Neural cell (in vitro differentiated cells): ENCODE results near the gene C1orf74. TPM values are rescaled to one million over a fixed set of nuclear protein-coding genes. Genes with fewer than 3 reads are reported as not detected.

ENCODE experiments used
- H2AFZ ChIP-seq: fragments of 200-600, 300-800 bp; sonication (generic), shearing (Covaris generic); 2 replicates; pipeline ENCODE4 v1.6.0; 2014; ENCODE audit warnings: low read depth, mild to moderate bottlenecking, antibody characterized with exemption, low read length, moderate library complexity
- H3F3A ChIP-seq: fragments of 200-600 bp; shearing (Covaris generic); 2 replicates; pipeline ENCODE4 v1.6.1; 2016; ENCODE audit warnings: mild to moderate bottlenecking, moderate library complexity, mixed read lengths, antibody characterized with exemption, low read length; ENCODE audit not compliant: insufficient read depth, poor library complexity, severe bottlenecking
- H3K27ac ChIP-seq: fragments of 200-600, 300-800 bp; sonication (generic), shearing (Covaris generic); 2 replicates; pipeline ENCODE4 v1.5.1; 2014; ENCODE audit warnings: mild to moderate bottlenecking, low read length, moderate library complexity
- H3K27me3 ChIP-seq: fragments of 300-800, 200-600 bp; sonication (generic), shearing (Covaris generic); 2 replicates; pipeline ENCODE4 v1.6.0; 2014; ENCODE audit warnings: mild to moderate bottlenecking, low read depth, low read length, moderate library complexity; ENCODE audit not compliant: insufficient read depth
- H3K36me3 ChIP-seq: fragments of 300-800, 200-600 bp; sonication (generic), shearing (Covaris generic); 2 replicates; pipeline ENCODE4 v1.5.1; 2014; ENCODE audit warnings: mild to moderate bottlenecking, antibody characterized with exemption, low read length, moderate library complexity; ENCODE audit not compliant: insufficient read depth
- H3K4me2 ChIP-seq: fragments of 300-800, 200-600 bp; sonication (generic), shearing (Covaris generic); 2 replicates; pipeline ENCODE4 v1.6.0; 2014; ENCODE audit warnings: mild to moderate bottlenecking, low read length
- H3K4me3 ChIP-seq: fragments of 300-800, 200-600 bp; sonication (generic), shearing (Covaris generic); 2 replicates; pipeline ENCODE4 v1.5.1; 2014; ENCODE audit warnings: mild to moderate bottlenecking, low read length, moderate library complexity
- H3K79me2 ChIP-seq: fragments of 200-600 bp; shearing (Covaris generic); replicated peaks from 2 replicates; pipeline ENCODE4 v1.6.0; 2014; ENCODE audit warnings: mild to moderate bottlenecking, low read length, moderate library complexity; ENCODE audit not compliant: insufficient read depth
- H3K9ac ChIP-seq: fragments of 300-800, 200-600 bp; sonication (generic), shearing (Covaris generic); 2 replicates; pipeline ENCODE4 v1.6.1; 2016; ENCODE audit warnings: mild to moderate bottlenecking, low read length, mixed read lengths
- H3K9me2 ChIP-seq: fragments of 200-600 bp; shearing (Covaris generic); 2 replicates; pipeline ENCODE4 v1.6.1; 2016; ENCODE audit warnings: mild to moderate bottlenecking, low read length, mixed read lengths; ENCODE audit not compliant: insufficient read depth
- H3K9me3 ChIP-seq: fragments of 200-600, 300-800 bp; sonication (generic), shearing (Covaris generic); 2 replicates; pipeline ENCODE4 v1.6.1; 2016; ENCODE audit warnings: mild to moderate bottlenecking, mixed run types, low read length, moderate library complexity, mixed read lengths
- H4K20me1 ChIP-seq: fragments of 200-600 bp; shearing (Covaris generic); 2 replicates; pipeline ENCODE4 v1.6.1; 2016; ENCODE audit warnings: mild to moderate bottlenecking, mixed run types; ENCODE audit not compliant: insufficient read depth
- EP300 ChIP-seq: fragments of 450-650 bp; conservative IDR thresholded peaks from 2 replicates; pipeline ENCODE4 v1.6.1; 2014; ENCODE audit warnings: antibody characterized with exemption, mild to moderate bottlenecking, moderate library complexity; ENCODE audit not compliant: poor library complexity, severe bottlenecking
- EZH2 ChIP-seq: fragments of 200-600, 300-800 bp; shearing (Covaris generic), sonication (generic); IDR thresholded peaks from 2 replicates; pipeline ENCODE4 v1.6.1; 2014; ENCODE audit warnings: antibody characterized with exemption, low read length, borderline replicate concordance, mild to moderate bottlenecking; ENCODE audit not compliant: insufficient read depth, poor library complexity, severe bottlenecking
- MXI1 ChIP-seq: fragments of 450-650 bp; conservative IDR thresholded peaks from 2 replicates; pipeline ENCODE4 v1.6.1; 2014; ENCODE audit warnings: antibody characterized with exemption, mild to moderate bottlenecking; ENCODE audit not compliant: poor library complexity, severe bottlenecking
- POLR2AphosphoS5 ChIP-seq: IDR thresholded peaks from 2 replicates; pipeline ENCODE4 v1.6.1; 2012
- RAD21 ChIP-seq: fragments of 450-650 bp; conservative IDR thresholded peaks from 2 replicates; pipeline ENCODE4 v1.6.1; 2014; ENCODE audit warnings: antibody characterized with exemption, mild to moderate bottlenecking, moderate library complexity
- REST ChIP-seq: IDR thresholded peaks from 2 replicates; pipeline ENCODE4 v1.6.1; 2012; ENCODE audit warnings: borderline replicate concordance
- SMC3 ChIP-seq: fragments of 450-650 bp; conservative IDR thresholded peaks from 2 replicates; pipeline ENCODE4 v1.6.1; 2014; ENCODE audit warnings: antibody characterized with exemption, mild to moderate bottlenecking, moderate library complexity; ENCODE audit not compliant: poor library complexity
- TAF1 ChIP-seq: IDR thresholded peaks from 2 replicates; pipeline ENCODE4 v1.6.1; 2012; ENCODE audit warnings: low read depth
- polyA plus RNA-seq: library from polyadenylated mRNA; depleted of rRNA; stranded (reverse); fragments of >200 nt; gene quantifications from 2 replicates; pipeline ENCODE4 v1.2.3, GENCODE V29; 2014
- TF ChIP-seq, protein P1 (sequence below): fragments of 450-650 bp; IDR thresholded peaks from 2 replicates; pipeline ENCODE4 v1.5.1; 2014; ENCODE audit warnings: antibody characterized with exemption, mild to moderate bottlenecking, moderate library complexity; ENCODE audit not compliant: poor library complexity, severe bottlenecking

C1orf74 gene
- polyA plus RNA-seq, 1 donor from 2014 or later: 1.4 TPM

- Histone ChIP-seq H3K4me3 (no peak overlapping the region), H4K20me1 (no peaks in the 10 kb centered on the region), H3K9me2 (no peaks in the 10 kb centered on the region), H3K9ac (no peak overlapping the region), H3K79me2 (no peaks in the 10 kb centered on the region), H3F3A (no peaks in the 10 kb centered on the region), H3K27ac (no peak overlapping the region), H3K36me3 (no peaks in the 10 kb centered on the region), H2AFZ (no peak overlapping the region), H3K4me2 (no peak overlapping the region), H3K9me3 (no peaks in the 10 kb centered on the region), H3K27me3 (no peaks in the 10 kb centered on the region)
- TF ChIP-seq POLR2AphosphoS5: no peak
- TF ChIP-seq EP300: no peak
- no peak for TF ChIP-seq REST
- TF ChIP-seq SMC3: no peak
- TF ChIP-seq, protein P1, sequence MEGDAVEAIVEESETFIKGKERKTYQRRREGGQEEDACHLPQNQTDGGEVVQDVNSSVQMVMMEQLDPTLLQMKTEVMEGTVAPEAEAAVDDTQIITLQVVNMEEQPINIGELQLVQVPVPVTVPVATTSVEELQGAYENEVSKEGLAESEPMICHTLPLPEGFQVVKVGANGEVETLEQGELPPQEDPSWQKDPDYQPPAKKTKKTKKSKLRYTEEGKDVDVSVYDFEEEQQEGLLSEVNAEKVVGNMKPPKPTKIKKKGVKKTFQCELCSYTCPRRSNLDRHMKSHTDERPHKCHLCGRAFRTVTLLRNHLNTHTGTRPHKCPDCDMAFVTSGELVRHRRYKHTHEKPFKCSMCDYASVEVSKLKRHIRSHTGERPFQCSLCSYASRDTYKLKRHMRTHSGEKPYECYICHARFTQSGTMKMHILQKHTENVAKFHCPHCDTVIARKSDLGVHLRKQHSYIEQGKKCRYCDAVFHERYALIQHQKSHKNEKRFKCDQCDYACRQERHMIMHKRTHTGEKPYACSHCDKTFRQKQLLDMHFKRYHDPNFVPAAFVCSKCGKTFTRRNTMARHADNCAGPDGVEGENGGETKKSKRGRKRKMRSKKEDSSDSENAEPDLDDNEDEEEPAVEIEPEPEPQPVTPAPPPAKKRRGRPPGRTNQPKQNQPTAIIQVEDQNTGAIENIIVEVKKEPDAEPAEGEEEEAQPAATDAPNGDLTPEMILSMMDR: no peak
- TF ChIP-seq EZH2: no peak
- no peak for TF ChIP-seq TAF1
- TF ChIP-seq RAD21: no peak
- no peak for TF ChIP-seq MXI1
These were observed 54.9 kb downstream of the C1orf74 start for GRCh38 chr1:209729436-209729835.

Other genes starting within 250 kb of the C1orf74 start
- 3.0 and 6.1 TPM in 2 replicates for gene CAMK1G, start 200.8 kb downstream of the C1orf74 start, polyA plus RNA-seq
- gene LAMB3, start 132.1 kb downstream of the C1orf74 start, polyA plus RNA-seq: 4.6 and 5.8 TPM in 2 replicates
- 0.33 TPM in 1 of 2 replicates, not detected in the other for gene G0S2, start 109.1 kb downstream of the C1orf74 start, polyA plus RNA-seq
- not detected in 2 replicates for gene HSD11B1, start 79.7 kb downstream of the C1orf74 start, polyA plus RNA-seq
- gene TRAF3IP3, start 28.5 kb downstream of the C1orf74 start, polyA plus RNA-seq: not detected in 2 replicates
- gene IRF6, start 21.6 kb upstream of the C1orf74 start, polyA plus RNA-seq: not detected in 2 replicates
- 6.1 and 6.2 TPM in 2 replicates for gene UTP25, start 43.4 kb upstream of the C1orf74 start, polyA plus RNA-seq
- 20.1 and 21.9 TPM in 2 replicates for gene SYT14, start 153.7 kb upstream of the C1orf74 start, polyA plus RNA-seq